Non-pigmented ciliary epithelial cell (primary cell): ENCODE measurements around the gene MGMT.

Experiments used
- DNase-seq: peaks from one replicate; pipeline ENCODE4 v3.0.0-alpha.2; 2010; ENCODE audit warnings: low read depth

The MGMT gene

DNA sequence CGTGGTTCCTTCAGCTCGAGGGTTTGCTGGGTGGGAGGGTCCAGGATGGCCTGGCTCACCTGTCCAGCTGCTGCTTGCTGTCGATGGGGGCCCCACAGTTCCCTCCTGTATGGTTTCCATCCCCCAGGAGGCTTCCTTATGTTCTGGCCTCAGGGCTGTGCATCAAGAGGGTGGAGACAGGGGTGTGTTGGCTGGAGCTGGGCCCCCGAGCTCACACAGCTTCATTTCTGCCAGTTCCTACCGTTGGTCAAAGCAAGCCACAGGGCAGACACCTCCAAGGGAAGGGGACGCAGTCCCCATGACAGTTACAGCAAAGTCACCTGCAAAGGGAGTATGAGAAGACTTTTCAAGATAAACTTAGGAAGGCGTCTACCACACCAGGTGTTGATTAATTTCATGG is 340.2 kb downstream of the MGMT start:
- DNase-seq: no peak

GRCh38 chr10:129808092-129808983 is 341.3 kb downstream of the MGMT start:
- no peak for DNase-seq

DNA sequence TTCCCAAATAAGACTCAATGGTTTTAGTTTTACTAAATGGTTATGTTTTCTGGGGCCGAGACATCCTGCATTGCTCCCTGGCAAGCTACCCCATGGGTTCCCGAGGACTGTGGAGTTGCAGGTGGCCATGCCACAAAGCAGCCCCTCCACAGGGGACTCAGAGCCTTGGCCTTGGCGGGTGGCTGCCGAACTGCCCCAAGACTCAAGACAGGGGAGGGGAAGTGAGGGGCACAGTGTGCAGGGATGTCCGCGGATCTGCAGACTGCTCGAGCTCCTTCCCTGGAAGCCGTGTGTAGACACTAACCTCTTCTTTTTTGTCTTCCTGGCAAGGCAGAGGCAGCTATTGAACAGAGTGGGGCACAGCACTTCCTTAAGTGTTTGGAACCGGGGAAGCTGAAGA is 342.4 kb downstream of the MGMT start:
- no peak for DNase-seq

DNA sequence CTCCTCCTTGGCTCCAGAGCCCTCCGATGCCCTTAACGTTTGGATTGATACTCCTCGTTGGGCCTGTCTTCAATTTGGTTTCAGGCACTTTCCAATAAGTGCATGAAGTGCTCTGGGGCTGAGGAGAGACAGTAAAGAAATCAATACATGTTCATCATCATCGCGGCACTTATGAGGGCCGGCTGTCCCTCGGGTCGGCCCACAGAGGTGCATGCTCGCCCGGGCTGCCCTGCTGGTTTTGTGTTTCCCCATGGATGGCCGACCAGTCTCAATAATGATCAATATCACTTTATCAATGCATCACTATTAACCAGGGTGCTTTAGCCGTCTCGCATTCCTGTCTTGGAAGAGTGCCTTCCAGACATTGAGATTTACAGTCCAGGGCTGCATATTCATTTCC is 342.8 kb downstream of the MGMT start:
- DNase-seq: no peak

DNA sequence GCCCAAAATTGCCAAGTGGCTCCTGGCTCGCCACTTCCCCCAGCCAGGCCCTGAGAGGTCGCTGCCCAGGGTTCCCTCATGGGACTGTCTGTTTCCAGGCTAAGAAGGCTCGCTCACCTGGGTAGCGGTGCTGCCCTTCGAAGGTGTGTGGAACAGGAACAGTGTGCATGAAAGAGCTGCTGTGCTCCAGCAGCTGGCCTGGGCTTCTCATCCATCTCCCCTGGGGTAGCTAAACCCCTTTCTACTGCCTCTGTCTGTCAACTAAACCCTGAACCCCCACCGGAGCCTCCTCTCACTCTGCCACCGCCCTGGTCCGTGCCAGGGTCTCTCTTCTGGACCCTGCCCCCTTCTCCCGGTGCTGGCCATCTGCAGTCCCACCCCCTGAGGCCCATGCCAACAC is 344.2 kb downstream of the MGMT start:
- DNase-seq: no peak

DNA sequence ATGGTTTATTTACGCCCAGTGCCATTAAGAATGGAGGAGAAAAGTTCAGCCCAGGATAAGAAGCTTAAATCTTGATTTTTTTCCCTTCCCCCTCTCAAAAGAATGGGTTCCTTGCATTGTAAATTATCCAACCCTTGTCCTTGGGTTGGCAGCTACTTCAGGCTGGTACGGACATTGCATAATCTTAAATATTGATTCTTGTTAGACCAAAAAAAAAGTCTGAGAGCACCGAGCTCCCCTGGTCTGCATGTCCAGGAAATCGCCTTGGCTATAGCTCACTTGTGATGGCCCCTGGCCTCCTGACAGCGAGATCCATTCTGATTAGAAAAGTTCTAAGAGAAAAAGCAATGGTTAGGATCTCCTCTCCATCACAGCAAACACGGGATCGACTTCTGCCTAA is 345.4 kb downstream of the MGMT start:
- no peak for DNase-seq

- no peak for DNase-seq
Observed at GRCh38 chr10:129814681-129815646, 347.9 kb downstream of the MGMT start.

DNA sequence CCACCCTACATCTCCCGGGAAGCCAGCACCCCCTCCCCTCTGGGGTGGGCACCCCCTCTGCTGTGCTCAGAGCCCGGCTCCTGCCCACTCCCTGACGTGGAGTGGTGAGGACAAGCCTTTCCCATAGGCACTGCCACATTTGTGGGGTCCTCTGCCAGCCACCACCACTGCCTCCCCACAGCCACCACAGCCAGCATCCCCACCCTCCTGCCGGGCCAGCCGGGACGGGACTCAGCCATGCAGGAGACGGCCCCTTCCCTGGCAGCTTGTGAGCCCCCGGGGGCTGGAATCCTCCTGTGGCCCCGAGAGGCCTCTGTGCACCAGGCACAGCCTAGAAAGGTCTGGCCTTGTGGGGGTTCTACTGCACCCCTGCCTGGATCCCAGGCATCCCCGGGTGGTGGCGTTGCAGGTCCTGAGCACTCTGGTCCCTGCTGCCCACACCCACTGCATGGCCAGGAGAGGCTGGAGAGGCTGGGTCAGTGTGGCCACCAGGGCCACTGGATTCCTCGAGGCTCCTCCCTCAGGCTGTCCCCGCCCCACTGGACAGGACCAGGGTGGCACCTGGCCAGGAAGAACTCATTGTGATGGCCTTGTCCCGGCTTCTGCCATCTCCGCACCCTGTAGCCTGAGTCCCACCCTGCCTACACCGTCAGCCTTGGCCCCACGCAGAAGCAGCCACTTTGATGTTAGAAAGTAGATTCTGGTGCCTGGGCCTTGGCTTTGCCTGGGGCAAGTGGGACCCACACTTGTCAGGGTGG is 349.0 kb downstream of the MGMT start:
- no peak for DNase-seq

- DNase-seq: no peak
Observed at GRCh38 chr10:129816656-129817045, 349.6 kb downstream of the MGMT start.
